ENCODE data around the gene PRR36.

DNA sequence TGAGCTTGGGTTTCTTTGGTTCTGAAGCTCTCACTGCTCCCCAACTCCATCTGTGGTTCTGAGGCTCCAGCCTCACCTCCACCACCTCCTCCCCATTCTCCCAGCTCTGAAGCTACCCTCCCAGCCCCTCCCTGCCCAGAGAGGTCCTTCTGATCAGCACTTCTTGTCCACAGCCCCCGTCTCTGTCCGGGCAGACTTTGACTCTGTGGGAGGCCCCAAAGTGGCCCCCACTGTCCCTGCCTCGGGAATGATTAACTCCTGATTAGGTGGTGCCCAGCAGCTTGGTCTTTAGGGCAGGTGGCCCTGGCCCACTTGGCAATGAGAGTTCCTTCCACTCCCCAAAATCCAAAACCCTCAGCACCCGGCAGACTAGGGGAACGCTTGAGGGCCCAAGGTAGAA, 29.8 kb downstream of the PRR36 start:
- TF ChIP-seq CTCF (IDR thresholded peaks at IDR 0.05): no peak
- no peak for TF ChIP-seq EZH2 (IDR thresholded peaks at IDR 0.05; ENCODE audit: borderline replicate concordance, insufficient read depth, low read depth, low read length, poor library complexity, severe bottlenecking)
